GM19455 (cell line): Measurements from ENCODE around the gene NOTUM.

Source experiments
- ATAC-seq: cut with Tn5 transposase; IDR thresholded peaks from one replicate; pipeline ENCODE4 v1.9.1; 2021; ENCODE audit not compliant: unreplicated experiment

The NOTUM gene

DNA sequence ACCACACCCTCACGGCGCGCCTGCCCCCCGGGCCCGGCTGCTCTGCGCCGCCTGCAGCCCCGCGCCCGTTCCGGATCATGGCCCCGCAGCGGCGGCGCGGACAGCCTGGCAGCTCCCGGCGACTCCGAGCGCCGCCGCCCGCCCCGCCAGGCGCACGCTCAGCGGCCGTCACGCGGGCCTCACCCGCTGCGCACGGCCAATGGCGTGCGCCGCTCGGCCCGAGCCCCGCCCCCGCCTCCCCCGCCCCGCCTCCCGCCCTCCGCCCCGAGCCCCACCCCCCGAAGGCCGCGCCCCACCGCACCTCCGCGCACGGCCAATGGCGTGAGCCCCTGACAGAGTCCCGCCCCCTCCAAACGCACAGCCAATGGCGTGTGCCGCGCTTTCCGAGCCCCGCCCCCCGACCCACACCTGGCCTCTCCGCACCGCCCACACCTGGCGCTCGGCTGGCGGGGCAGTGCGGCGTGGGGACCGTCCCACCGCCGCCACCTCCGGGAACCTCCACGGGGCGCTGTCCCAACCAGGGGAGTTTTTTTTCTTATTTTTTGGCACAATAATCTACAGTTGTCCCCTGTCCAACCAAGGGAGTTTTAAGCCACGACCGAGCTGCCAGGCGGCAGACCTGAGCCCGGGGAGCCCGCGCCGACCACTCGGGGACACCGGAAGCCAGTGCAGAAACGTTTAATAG is 49.6 kb downstream of the NOTUM start, which contains the start of gene PCYT2:
TSS of gene PCYT2 (minus strand) at position 123 of the 685 bp plus-strand sequence. CDS start at position 79, 44 bp downstream.
- peak; percentile 67 for ATAC-seq

GRCh38 chr17:81910840-81911276 is 50.1 kb downstream of the NOTUM start:
- peak; percentile 43 for ATAC-seq

GRCh38 chr17:81909966-81910839 is 50.8 kb downstream of the NOTUM start:
- ATAC-seq: no peak

GRCh38 chr17:81909231-81909630 is 51.8 kb downstream of the NOTUM start:
- ATAC-seq: no peak

GRCh38 chr17:81908793-81909192 is 52.2 kb downstream of the NOTUM start:
- ATAC-seq: no peak

- no peak for ATAC-seq
Observed at GRCh38 chr17:81907219-81908145, 53.5 kb downstream of the NOTUM start.

- ATAC-seq: no peak
Observed at GRCh38 chr17:81906476-81907218, 54.3 kb downstream of the NOTUM start.

DNA sequence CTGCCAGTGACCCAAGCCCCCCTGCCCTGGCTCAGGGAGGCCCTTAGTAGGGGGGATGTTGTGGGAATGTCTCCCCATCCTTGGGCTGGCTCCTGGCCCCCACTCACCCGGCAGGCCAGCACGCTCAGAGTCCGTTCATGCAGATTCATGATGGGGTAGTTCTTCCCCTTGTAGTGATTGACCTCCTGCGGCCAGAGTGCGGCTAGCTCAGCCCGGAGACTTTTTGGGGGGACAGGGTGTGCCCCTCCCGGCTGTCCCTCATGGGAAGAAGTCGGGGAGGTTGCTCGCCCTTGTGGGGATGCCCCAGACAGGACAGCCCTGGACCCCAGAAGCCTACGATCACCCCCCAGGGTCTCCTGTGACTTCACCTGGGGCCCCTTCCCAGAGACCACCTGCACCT is 55.0 kb downstream of the NOTUM start:
- ATAC-seq: no peak

DNA sequence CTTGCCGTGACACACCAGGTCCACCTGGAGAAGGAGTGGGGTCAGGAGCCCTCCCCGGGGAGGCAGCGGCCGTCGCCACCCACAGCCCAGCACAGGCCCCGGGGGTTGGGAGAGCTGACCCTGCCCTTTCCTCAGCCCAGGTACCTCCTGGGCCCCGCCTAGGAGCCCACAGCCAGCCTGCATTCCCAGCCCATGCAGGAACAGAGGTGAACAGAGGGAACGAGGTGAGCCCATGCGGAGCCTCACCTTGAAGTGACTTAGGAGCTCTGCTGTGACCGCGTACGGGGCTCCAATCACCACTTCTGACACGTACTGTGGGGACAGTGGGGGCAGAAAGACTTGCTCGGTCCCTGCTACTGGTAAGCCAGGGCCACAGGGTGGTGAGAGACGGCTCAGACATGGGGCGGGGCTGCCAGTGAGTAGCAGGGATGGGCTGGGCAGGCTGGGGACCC is 55.5 kb downstream of the NOTUM start:
- ATAC-seq: no peak

- ATAC-seq: no peak
Observed at GRCh38 chr17:81904600-81905423, 56.2 kb downstream of the NOTUM start.

- ATAC-seq: no peak
Observed at GRCh38 chr17:81903896-81904599, 56.9 kb downstream of the NOTUM start.

- ATAC-seq: no peak
Observed at GRCh38 chr17:81903415-81903831, 57.6 kb downstream of the NOTUM start.

- no peak for ATAC-seq
Observed at GRCh38 chr17:81902653-81903414, 58.2 kb downstream of the NOTUM start.
